Brain microvascular endothelial cell (primary cell): ENCODE results near the gene TMEM213.
A peak's percentile ranks its signal among the peaks of the same experiment; 100 is the strongest.

ENCODE experiments used
- DNase-seq: peaks from one replicate; pipeline ENCODE4 v3.0.0-alpha.2; 2020
- H3K27ac ChIP-seq: fragments of 250-450 bp; sonication (Bioruptor Pico); 2 replicates; pipeline ENCODE4 v1.5.1; 2020; ENCODE audit warnings: mild to moderate bottlenecking, moderate library complexity
- H3K27me3 ChIP-seq: fragments of 250-450 bp; sonication (Bioruptor Pico); replicated peaks from 2 replicates; pipeline ENCODE4 v1.5.1; 2020; ENCODE audit warnings: mild to moderate bottlenecking
- H3K36me3 ChIP-seq: fragments of 250-450 bp; sonication (Bioruptor Pico); replicated peaks from 2 replicates; pipeline ENCODE4 v1.5.1; 2020; ENCODE audit warnings: mild to moderate bottlenecking
- H3K4me3 ChIP-seq: 2 replicates; pipeline ENCODE4 v1.5.1; 2011; ENCODE audit warnings: low read depth, mild to moderate bottlenecking, control low read depth, low read length, moderate library complexity
- CTCF ChIP-seq: IDR thresholded peaks from 2 replicates; pipeline ENCODE4 v1.5.1; 2011; ENCODE audit warnings: low read depth, mild to moderate bottlenecking, moderate library complexity, low read length, control low read depth, inconsistent platforms; ENCODE audit errors: missing control alignments
- in situ Hi-C: cut with HindIII; loops from 2 replicates; pipeline ENCODE4 v1.10.0; 2017; ENCODE audit warnings: low sequenced_read_pairs, low pct_ligation_motif_present

TMEM213 gene

GRCh38 chr7:138854115-138854645 lies 56.4 kb downstream of the TMEM213 start:
- Histone ChIP-seq H3K27ac (no peak overlapping the region), H3K27me3 (no peaks in the 10 kb centered on the region), H3K4me3 (no peak overlapping the region), H3K36me3 (no peaks in the 10 kb centered on the region)
- in situ Hi-C loops, result no loop called here
- no peak for TF ChIP-seq CTCF
- DNase-seq, result no peak

- Histone ChIP-seq H3K36me3 (no peaks in the 10 kb centered on the region), H3K27ac (no peak overlapping the region)
- in situ Hi-C loops, result no loop called here
Observed at GRCh38 chr7:138857728-138858127, 59.9 kb downstream of the TMEM213 start.

GRCh38 chr7:138861051-138861450 lies 63.3 kb downstream of the TMEM213 start:
- no peak for TF ChIP-seq CTCF
- no peak overlapping the region for H3K27ac ChIP-seq
- no peak for DNase-seq
- no peaks in the 10 kb centered on the region for H3K36me3 ChIP-seq
- H3K27me3 ChIP-seq, result no peaks in the 10 kb centered on the region
- no peak overlapping the region for H3K4me3 ChIP-seq
- in situ Hi-C loops, result no loop called here

More at GRCh38 chr7:138857728-138858127, 59.9 kb downstream of the TMEM213 start:
- DNase-seq, result no peak
- H3K27me3 ChIP-seq, result no peaks in the 10 kb centered on the region
- no peak overlapping the region for H3K4me3 ChIP-seq
- TF ChIP-seq CTCF, result no peak

- Histone ChIP-seq H3K27me3 (no peaks in the 10 kb centered on the region), H3K4me3 (no peak overlapping the region), H3K27ac (peak overlapping the region; percentile 31), H3K36me3 (no peaks in the 10 kb centered on the region)
- in situ Hi-C loops, result no loop called here
- no peak for DNase-seq
- no peak for TF ChIP-seq CTCF
Observed at GRCh38 chr7:138863931-138864330, 66.1 kb downstream of the TMEM213 start.

GRCh38 chr7:138864667-138865066 lies 66.9 kb downstream of the TMEM213 start:
- H3K36me3 ChIP-seq, result no peaks in the 10 kb centered on the region
- in situ Hi-C loops, result no loop called here
- peak overlapping the region; percentile 31 for H3K27ac ChIP-seq
- no peaks in the 10 kb centered on the region for H3K27me3 ChIP-seq
- no peak overlapping the region for H3K4me3 ChIP-seq
- TF ChIP-seq CTCF, result no peak
- peak; percentile 82 for DNase-seq

- peak; percentile 11 for DNase-seq
- peak; percentile 59 for TF ChIP-seq CTCF
- in situ Hi-C loops, result no loop called here
Observed at GRCh38 chr7:138865843-138866242, 68.0 kb downstream of the TMEM213 start.

More at GRCh38 chr7:138865843-138866242, 68.0 kb downstream of the TMEM213 start:
- H3K27me3 ChIP-seq, result no peaks in the 10 kb centered on the region
- no peak overlapping the region for H3K4me3 ChIP-seq
- H3K36me3 ChIP-seq, result no peaks in the 10 kb centered on the region
- no peak overlapping the region for H3K27ac ChIP-seq
